Stimulated activated CD8-positive, alpha-beta memory T cell treated with anti-CD3 and anti-CD28 coated beads, Interleukin-15, amount 100 ng/mL, for 48 hours (primary cell): Measurements from ENCODE around the gene FN3KRP.

ENCODE experiments used
- DNase-seq, 2 donors: peaks; one replicate each; pipeline ENCODE4 v3.0.0-alpha.2; 2020; ENCODE audit warnings: low read depth in 2 of 2

FN3KRP gene

GRCh38 chr17:82716203-82717010 lies at the start of gene FN3KRP:
TSS of gene FN3KRP (plus strand) at chr17:82716706. CDS start at chr17:82716756, 50 bp downstream.
- DNase-seq: peak; percentile 80 to 92

DNA sequence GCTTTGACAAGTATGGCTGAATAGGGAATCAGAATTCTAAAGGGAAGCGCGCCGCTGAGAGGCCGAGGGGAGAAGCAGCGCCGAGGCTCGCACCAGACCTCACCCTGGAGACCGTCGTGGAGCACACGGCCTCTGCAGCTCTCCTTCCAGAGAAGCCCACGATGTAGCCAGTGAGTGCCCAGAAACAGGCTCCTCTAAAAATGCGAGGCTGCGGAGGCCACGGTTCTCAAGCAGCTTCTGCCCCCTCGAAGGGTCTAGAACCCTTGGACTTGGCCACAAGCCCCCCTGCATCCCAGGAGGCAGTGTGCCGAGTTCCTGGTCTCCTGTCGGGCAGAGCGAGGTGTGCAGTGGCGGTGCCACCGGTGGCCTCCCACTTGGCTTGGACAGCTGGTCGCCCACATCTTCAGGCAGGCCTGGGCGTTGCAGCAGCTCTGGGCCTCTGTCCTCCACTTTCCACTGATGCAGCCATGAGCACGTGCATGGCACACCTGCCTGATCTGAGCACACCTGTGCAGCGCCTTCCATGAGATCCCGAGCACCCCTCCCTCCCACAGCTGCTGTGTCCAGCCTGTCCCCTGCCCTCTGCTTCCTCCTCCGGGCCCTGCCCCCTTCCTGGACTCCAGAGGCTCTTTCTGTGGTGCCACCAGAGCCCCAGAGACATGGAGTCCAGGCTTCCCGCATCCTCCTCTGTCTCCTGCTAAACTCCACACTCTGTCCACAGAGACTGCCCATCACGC lies 49.4 kb upstream of the FN3KRP start:
- no peak for DNase-seq

DNA sequence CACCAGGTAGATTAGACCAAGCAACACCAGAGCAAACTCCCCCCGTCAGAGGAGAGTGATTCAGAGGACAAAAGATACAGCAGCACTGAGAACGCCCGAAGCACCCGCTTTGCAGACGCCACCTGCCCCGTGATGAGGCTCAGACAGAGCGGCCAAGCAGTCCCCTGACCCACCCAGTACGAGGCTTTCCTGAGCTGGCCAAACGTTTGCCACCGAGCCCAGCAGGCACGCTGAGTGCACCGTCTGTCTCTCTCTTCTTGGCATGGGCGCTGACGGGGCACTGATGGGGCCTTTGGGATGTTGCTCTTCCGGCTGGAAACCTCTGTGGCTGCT lies 48.9 kb upstream of the FN3KRP start:
- no peak for DNase-seq

DNA sequence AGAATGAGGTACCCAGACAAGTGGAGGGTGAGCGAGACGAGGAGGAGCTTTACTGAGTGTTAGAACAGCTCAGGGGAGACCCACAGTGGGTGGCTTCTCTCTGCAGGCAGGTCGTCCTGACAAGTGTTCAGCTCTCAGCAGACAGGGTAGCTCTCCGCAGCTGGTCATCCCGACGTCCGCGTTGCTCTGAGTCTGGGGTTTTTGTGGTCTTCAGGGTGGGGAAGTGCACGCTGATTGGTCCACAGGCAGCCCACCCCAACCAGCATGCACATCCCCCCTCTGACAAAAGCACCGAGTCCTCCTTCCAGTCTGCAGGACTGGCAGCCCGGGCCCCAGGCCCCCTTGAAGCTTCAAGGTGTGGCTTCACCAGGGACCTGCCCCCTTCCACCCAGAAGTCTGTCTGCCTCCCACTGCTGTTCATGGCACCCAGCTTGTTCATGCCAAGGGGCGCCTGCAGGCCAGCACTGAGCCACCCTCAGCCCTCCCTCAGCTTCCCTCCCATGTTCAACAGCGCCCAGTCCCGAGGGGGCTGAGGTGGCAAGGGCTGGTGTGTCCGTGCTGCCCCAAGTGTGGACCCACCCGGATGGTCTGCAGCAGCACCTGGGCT lies 48.4 kb upstream of the FN3KRP start:
- no peak for DNase-seq

GRCh38 chr17:82668631-82669099 lies 47.8 kb upstream of the FN3KRP start:
- DNase-seq: peak; percentile 32 to 35

DNA sequence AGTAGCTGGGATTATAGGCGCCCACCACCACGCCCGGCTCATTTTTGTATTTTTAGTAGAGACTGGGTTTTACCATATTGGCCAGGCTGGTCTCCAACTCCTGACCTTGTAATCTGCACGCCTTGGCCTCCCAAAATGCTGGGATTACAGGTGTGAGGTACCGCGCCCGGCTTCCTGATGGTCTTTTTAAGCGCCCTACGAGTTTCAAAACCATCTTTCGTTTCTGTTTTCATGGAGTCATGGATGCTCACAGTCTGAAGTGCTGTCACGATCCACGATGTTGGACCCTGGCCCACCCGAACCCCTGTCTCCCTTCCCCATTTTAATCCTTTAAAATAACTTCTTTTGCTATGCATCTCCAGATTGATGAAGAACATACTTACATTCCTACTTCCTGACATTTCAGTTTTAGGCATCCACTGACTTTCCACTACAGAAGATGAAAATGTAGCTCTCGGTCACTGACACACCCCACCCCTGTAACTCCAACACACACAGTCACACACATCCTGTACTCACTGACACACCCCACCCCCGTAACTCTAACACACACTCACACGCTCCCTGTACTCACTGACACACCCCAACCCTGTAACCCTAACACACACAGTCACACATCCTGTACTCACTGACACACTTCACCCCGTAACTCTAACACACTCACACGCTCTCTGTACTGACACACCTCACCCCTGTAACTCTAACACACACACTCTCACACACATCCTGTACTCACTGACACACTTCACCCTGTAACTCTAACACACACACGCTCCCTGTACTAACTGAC lies 45.6 kb upstream of the FN3KRP start:
- DNase-seq: no peak

GRCh38 chr17:82674656-82675475 lies 41.6 kb upstream of the FN3KRP start:
- DNase-seq: no peak

GRCh38 chr17:82675476-82676245 lies 40.8 kb upstream of the FN3KRP start:
- no peak for DNase-seq

GRCh38 chr17:82677353-82677925 lies 39.1 kb upstream of the FN3KRP start:
- DNase-seq: no peak

- no peak for DNase-seq
Observed at GRCh38 chr17:82678265-82678891, 38.1 kb upstream of the FN3KRP start.

GRCh38 chr17:82679586-82680465 lies 36.7 kb upstream of the FN3KRP start:
- no peak for DNase-seq

DNA sequence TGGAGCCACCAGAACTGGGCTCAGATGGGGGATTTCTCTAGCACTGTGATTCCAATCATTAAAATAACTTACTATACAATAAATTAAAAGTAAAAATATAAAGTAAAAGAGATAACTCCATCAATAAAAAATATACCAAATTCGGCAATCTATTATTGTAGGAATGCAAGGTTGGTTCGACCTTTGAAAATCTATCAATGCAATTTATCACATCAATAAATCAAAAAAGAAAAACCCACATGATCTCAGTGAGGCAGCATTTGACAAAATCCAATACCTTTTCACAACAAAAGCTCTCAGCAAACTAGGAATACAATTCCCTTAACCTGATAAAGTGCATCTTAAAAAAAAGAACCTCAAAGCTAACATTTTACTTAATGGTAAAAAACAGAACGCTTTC lies 35.0 kb upstream of the FN3KRP start:
- no peak for DNase-seq

DNA sequence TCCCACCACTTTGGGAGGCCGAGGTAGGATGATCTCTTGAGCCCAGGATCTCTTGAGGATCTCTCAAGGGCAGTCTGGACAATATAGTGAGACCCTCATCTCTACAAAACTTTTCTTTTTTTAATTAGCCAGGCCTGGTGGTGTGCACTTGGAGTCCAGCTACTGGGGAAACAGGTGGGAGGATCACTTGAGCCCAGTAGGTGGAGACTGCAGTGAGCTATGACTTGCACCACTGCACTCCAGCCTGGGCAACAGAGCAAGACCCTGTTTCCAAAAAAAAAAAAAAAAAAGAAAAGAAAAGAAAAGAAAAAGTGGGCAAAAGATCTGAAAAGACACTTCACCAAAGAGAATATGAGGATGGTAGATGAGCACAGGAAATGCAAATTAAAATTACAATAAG lies 33.0 kb upstream of the FN3KRP start:
- DNase-seq: no peak

DNA sequence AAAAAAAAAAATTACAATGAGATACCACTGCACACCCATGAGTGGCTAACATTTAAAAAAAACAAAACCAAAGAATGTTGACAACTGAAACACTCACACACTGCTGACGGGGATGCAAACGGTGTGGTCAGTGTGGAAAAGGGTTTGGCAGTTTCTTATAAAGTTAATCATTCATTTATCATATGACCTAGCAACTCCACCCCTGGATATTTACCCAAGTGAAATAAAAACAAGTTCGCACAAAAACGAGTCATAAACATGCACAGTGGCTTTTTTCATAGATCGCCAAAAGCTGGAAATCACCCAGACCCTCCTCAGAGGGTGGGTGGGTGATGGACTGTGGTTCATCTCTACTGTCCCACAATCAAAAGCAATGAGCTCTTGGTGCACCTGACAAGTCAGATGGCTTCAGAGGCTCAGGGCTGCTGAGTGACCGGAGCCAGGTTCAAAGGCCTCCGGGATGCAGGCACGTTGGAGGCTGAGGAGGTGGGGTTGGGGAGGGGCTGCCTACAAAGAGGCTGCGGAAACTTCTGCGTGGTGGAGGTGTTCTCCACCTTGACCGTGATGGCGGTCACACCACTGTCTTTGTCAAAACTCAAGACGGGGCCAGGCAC lies 32.2 kb upstream of the FN3KRP start:
- DNase-seq: no peak

DNA sequence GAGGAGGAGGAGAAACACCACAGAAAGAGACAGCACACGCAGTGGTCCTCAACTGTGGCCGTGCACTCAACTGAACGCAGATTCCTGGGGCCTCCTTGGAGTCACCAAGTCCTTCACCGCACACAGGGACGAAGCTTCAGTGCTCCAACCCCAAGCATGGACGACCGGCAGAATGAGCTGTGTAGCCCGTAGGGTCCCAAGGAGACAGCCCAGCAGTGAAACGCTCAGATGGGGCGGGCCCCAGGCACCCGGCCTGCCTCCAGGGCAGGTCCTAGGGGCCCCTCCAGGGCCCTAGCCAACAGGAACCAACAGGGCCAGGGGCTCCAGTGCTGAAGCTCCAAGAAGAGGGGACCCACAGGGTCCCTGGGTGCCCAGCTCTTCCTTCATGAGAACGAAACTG lies 31.2 kb upstream of the FN3KRP start:
- DNase-seq: no peak

DNA sequence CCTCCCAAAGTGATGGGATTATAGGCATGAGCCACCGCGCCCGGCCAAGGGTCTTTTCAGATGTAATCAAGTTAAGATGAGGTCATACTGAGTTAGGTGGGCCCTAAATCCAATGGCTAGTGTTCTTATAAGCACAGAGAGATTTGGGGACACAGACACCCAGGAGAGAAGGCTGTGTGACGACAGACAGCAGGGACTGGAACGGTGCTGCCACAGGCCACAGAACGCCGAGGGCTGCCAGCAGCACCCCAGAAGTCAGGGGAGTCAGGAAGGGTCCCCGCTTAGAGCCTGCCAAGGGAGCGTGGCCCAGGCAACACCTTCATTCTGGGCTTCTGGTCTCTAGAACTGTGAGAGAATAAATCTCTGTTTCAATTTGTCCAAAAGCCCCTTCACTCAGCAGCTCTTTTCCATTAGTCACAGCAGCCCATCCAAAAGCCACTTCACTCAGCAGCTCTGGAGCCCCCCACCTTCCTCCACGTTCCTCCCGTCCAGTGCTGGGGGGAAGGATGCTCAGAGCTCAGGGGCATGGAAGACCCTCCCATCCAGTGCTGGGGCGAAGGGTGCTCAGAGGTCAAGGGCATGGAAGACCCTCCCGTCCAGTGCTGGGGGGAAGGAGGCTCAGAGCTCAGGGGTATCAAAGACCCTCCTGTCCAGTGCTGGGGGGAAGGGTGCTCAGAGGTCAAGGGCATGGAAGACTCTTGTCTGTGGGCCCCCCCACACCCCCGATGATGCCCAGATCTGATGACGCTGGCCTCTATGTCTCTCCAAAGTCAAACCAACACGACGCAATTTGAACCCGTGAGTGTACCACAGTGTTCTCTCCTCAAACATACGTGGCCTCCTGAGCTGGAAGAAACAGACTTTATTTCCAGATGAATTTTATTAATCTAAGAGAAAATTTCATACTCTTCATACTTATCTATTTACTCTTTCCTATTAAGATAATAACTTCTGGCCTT lies 29.9 kb upstream of the FN3KRP start:
- DNase-seq: no peak

GRCh38 chr17:82687375-82687861 lies 29.1 kb upstream of the FN3KRP start:
- no peak for DNase-seq
